Measurements from ENCODE around the gene GRIA2.
"Not testable (repeated sequence)": the region's sequence is repeated elsewhere in the genome, so short reads cannot be mapped to it uniquely, and the experiment has no call there.

The GRIA2 gene

GRCh38 chr4:157220371-157220881 is at the start of gene GRIA2:
Gene GRIA2 (plus strand): TSS chr4:157220728. CDS start chr4:157221043, 315 bp downstream.
- DNase-seq: peak; percentile 30 to 92 (median 82)

GRCh38 chr4:157172011-157172410 is 48.5 kb upstream of the GRIA2 start:
- DNase-seq: no peak

GRCh38 chr4:157180268-157180667 is 40.3 kb upstream of the GRIA2 start:
- DNase-seq: not testable (repeated sequence)

GRCh38 chr4:157184300-157184699 is 36.2 kb upstream of the GRIA2 start:
- DNase-seq: no peak

- no peak for DNase-seq
These were observed 35.2 kb upstream of the GRIA2 start for GRCh38 chr4:157185363-157185762.

GRCh38 chr4:157195374-157195773 is 25.2 kb upstream of the GRIA2 start:
- DNase-seq: no peak

- no peak for DNase-seq
These were observed 24.5 kb upstream of the GRIA2 start for GRCh38 chr4:157196046-157196445.

- DNase-seq: peak in 1 of 14 donors; percentile 7
These were observed 15.8 kb upstream of the GRIA2 start for GRCh38 chr4:157204634-157205244.

GRCh38 chr4:157217708-157218107 is 2.8 kb upstream of the GRIA2 start:
- peak in 1 of 14 donors; percentile 5 for DNase-seq

- peak in 1 of 14 donors; percentile 86 for DNase-seq
These were observed 687 bp upstream of the GRIA2 start for GRCh38 chr4:157219711-157220370.

GRCh38 chr4:157221426-157221894 is 932 bp downstream of the GRIA2 start:
- DNase-seq: peak in 5 of 14 donors; percentile 52 to 73 (median 63)

- DNase-seq: peak in 12 of 14 donors; percentile 60 to 86 (median 80)
These were observed 1.6 kb downstream of the GRIA2 start for GRCh38 chr4:157221895-157222770.

GRCh38 chr4:157222771-157223160 is 2.2 kb downstream of the GRIA2 start:
- DNase-seq: peak in 4 of 14 donors; percentile 47 to 71 (median 62)

- DNase-seq: peak in 1 of 14 donors; percentile 28
These were observed 2.9 kb downstream of the GRIA2 start for GRCh38 chr4:157223456-157223855.

GRCh38 chr4:157225096-157225495 is 4.6 kb downstream of the GRIA2 start:
- no peak for DNase-seq

- no peak for DNase-seq
These were observed 5.5 kb downstream of the GRIA2 start for GRCh38 chr4:157226035-157226434.

GRCh38 chr4:157226601-157227000 is 6.1 kb downstream of the GRIA2 start:
- DNase-seq: no peak

- no peak for DNase-seq
These were observed 11.0 kb downstream of the GRIA2 start for GRCh38 chr4:157231525-157231924.

GRCh38 chr4:157242871-157243270 is 22.3 kb downstream of the GRIA2 start:
- DNase-seq: no peak

- no peak for DNase-seq
These were observed 23.8 kb downstream of the GRIA2 start for GRCh38 chr4:157244348-157244747.

- no peak for DNase-seq
These were observed 24.8 kb downstream of the GRIA2 start for GRCh38 chr4:157245351-157245750.

- DNase-seq: peak in 1 of 14 donors; percentile 33
These were observed 26.4 kb downstream of the GRIA2 start for GRCh38 chr4:157246964-157247363.

- not testable (repeated sequence) for DNase-seq
These were observed 37.6 kb downstream of the GRIA2 start for GRCh38 chr4:157258165-157258564.

Data from C1 segment of cervical spinal cord (tissue), 14 donors.